ACC112 (cell line): Measurements from ENCODE around the gene GATB.
"Not testable (repeated sequence)": the region's sequence is repeated elsewhere in the genome, so short reads cannot be mapped to it uniquely, and the experiment has no call there.

ENCODE experiments used
- H2AFZ ChIP-seq: fragments of 200-600 bp; sonication (generic); one replicate; pipeline ENCODE4 v1.6.0; 2017; ENCODE audit warnings: antibody characterized with exemption, low read length; ENCODE audit not compliant: unreplicated experiment
- H3K27ac ChIP-seq: fragments of 200-600 bp; sonication (generic); 2 replicates; pipeline ENCODE4 v1.5.1; 2014; ENCODE audit warnings: low read depth, mild to moderate bottlenecking, antibody characterized with exemption, low read length, moderate library complexity
- H3K27me3 ChIP-seq: fragments of 200-600 bp; sonication (generic); 2 replicates; pipeline ENCODE4 v1.6.1; 2014; ENCODE audit warnings: mild to moderate bottlenecking, antibody characterized with exemption, low read length, moderate library complexity, mixed read lengths; ENCODE audit not compliant: insufficient read depth
- H3K36me3 ChIP-seq: fragments of 200-600 bp; sonication (generic); 2 replicates; pipeline ENCODE4 v1.6.1; 2016; ENCODE audit warnings: mild to moderate bottlenecking, antibody characterized with exemption, low read length, moderate library complexity, mixed read lengths; ENCODE audit not compliant: insufficient read depth
- H3K4me1 ChIP-seq: fragments of 200-600 bp; sonication (generic); one replicate; pipeline ENCODE4 v1.6.1; 2016; ENCODE audit warnings: low read length, mixed read lengths; ENCODE audit not compliant: insufficient read depth, unreplicated experiment, control insufficient read depth
- H3K4me3 ChIP-seq: fragments of 200-600 bp; sonication (generic); 2 replicates; pipeline ENCODE4 v1.5.1; 2014; ENCODE audit warnings: mild to moderate bottlenecking, low read depth, low read length
- H3K79me2 ChIP-seq: fragments of 200-600 bp; sonication (generic); one replicate; pipeline ENCODE4 v1.6.0; 2016; ENCODE audit warnings: low read length; ENCODE audit not compliant: control insufficient read depth, unreplicated experiment, insufficient read depth

GATB gene

DNA sequence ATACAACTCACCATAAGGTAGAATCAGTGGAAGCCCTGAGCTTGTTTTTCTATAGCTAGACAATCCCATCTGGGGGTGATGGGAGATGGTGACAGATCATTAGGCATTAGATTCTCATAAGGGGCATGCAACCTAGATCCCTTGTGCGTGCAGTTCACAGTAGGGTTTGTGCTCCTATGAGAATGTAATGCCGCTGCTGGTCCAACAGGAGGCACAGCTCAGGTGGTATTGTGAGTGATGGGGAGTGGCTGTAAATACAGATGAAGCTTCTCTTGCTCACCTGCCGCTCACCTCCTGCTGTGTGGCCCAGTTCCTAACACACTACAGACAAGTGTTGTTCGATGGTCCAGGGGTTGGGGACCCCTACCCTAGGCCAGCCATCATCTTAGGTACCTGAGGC, 5.9 kb upstream of the GATB start:
- Histone ChIP-seq H3K36me3 (no peaks in the 10 kb centered on the region), H3K79me2 (no peaks in the 10 kb centered on the region), H2AFZ (no peak overlapping the region), H3K4me3 (no peak overlapping the region), H3K27ac (no peak overlapping the region), H3K27me3 (peaks cover 69% of the 10 kb centered on the region), H3K4me1 (no peaks in the 10 kb centered on the region)

DNA sequence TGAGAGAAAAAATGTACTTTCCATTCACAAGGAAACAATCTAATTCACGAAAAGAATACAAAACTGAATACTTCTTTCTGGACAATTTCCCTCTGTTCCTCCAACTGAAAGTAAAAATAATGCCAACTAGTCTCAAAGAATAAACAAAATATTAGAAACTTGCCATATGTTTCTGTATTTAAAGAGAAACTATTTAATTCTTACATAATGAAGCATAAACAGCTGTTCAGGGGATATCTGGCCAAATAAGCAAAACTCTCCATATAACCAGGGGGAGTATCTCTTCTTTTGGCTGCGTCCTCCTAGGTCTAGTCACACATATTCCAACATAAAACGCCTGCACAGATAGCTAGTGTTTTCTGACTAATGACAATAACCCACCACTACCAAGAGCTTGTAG, 805 bp downstream of the GATB start:
- peaks cover 21% of the 10 kb centered on the region; the same call in 1 of the 2 replicates for H3K27me3 ChIP-seq

DNA sequence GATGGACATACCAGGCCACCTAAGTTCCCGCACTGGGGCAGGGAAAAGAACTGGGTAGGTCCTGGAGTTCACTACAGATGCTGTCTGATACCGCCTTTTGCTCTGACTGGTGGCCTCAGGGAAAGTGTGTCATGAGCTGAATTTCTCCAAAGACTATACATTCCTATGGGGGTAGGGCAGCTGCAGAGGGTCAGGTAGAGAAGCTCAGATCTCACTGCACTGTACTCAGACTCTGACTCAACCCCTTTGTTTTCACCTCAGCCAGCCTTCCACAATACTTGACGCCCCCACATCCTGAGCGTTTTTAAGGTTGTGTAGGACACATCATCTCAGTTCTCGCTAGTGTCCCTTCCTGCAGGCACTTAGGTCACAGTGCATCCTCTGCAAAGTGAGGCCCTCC, 7.8 kb downstream of the GATB start:
- H3K27me3 ChIP-seq = no peaks in the 10 kb centered on the region
- no peak overlapping the region for H2AFZ ChIP-seq
- H3K27ac ChIP-seq = no peak overlapping the region
- peaks cover 21% of the 10 kb centered on the region; the same call in 1 of the 2 replicates for H3K36me3 ChIP-seq
- H3K4me3 ChIP-seq = no peak overlapping the region
- H3K4me1 ChIP-seq = peaks cover 3% of the 10 kb centered on the region
- no peaks in the 10 kb centered on the region for H3K79me2 ChIP-seq

More for the DNA sequence above, 805 bp downstream of the GATB start:
- H3K4me3 ChIP-seq = peak overlapping the region; percentile 97
- peaks cover 7% of the 10 kb centered on the region for H3K79me2 ChIP-seq
- H3K4me1 ChIP-seq = peaks cover 4% of the 10 kb centered on the region
- peak overlapping the region; percentile 90 for H2AFZ ChIP-seq
- no peak overlapping the region for H3K27ac ChIP-seq
- peaks cover 15% of the 10 kb centered on the region; the same call in 1 of the 2 replicates for H3K36me3 ChIP-seq

DNA sequence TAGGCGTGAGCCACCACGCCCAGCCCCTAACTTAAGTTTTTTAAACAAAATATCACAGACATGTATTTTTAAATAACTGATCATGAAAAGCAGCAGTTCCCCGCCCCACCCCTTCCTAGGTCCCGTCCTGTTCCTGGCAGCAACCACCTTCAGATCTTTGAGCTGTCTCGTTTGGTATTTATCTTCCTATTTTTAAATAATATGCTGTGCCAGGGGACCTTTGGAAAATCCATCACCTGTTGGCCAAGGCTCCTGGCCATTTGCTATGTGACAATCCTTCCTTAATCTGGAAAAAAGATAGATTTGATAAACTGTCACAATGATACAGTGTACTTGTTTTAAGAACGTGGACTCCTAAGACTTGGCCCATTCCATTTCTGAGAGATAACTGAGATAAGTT, 10.7 kb downstream of the GATB start:
- Histone ChIP-seq H3K27me3 (no peaks in the 10 kb centered on the region), H3K79me2 (no peaks in the 10 kb centered on the region), H3K4me1 (peaks cover 15% of the 10 kb centered on the region)

DNA sequence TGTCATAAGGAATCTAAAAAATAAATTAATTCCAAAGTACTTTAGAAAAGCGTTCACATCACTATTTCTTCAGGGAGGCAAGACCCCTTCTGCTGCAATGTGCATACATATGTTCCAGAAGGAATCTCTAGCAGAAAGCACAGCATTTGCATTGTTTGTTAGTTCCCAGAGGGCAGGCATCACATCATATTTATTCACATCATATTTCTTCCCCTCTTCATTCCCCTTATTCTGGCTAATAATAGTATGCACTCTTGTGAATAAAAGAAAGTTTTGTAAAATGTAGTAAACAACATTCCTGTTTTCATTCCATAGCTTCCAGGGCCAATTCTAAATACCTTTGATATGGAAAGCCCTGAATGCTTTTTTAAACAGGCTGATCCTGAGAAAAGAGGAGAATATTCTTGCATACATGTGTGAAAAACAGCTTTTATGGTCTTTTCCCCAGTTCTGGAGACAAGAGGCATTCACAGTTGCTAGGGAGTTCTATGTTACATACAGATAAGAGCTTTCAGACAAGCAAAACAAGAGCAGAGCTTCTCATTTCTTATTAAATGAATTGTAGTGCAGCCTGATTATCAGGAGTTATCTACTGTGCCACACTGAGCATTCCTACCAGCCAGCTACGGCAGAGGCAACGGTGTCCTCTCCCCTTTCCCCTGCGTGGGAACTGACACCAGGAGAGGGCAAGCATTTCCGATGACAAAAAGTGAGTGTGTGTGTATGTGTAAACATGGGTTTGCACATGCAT, 15.2 kb downstream of the GATB start:
- no peak overlapping the region for H2AFZ ChIP-seq
- no peak overlapping the region for H3K4me3 ChIP-seq
- peak overlapping the region; percentile 81 for H3K27ac ChIP-seq
- H3K36me3 ChIP-seq = no peaks in the 10 kb centered on the region
- H3K79me2 ChIP-seq = peaks cover 4% of the 10 kb centered on the region
- no peaks in the 10 kb centered on the region for H3K27me3 ChIP-seq
- peaks cover 28% of the 10 kb centered on the region for H3K4me1 ChIP-seq

More for the DNA sequence above, 10.7 kb downstream of the GATB start:
- Histone ChIP-seq H3K27ac (no peak overlapping the region), H2AFZ (no peak overlapping the region), H3K36me3 (peaks cover 12% of the 10 kb centered on the region; the same call in 1 of the 2 replicates), H3K4me3 (no peak overlapping the region)

DNA sequence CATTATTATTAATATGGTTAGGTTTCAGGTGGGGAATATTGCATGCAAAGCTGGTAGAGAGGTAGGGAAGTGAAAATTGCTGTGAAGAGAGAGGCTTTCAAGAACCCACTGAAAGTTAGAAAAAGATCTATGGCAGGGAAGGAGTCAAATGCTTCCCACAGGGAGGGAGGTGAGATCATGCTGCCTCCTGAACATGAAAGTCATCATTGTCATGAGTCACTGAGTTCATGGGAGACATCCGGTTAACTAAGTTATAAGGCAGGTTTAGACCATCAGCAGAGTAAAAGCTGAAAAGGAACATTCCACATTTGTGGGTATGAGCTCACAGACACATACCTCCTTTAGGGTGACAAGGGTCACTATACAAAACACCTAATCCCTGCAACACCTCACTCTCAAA, 16.2 kb downstream of the GATB start:
- H3K4me3 ChIP-seq = peak overlapping the region; percentile 22; the same call in 1 of the 2 replicates
- peak overlapping the region; percentile 15 for H2AFZ ChIP-seq
- peaks cover 28% of the 10 kb centered on the region for H3K4me1 ChIP-seq
- H3K27me3 ChIP-seq = no peaks in the 10 kb centered on the region
- H3K36me3 ChIP-seq = no peaks in the 10 kb centered on the region
- H3K79me2 ChIP-seq = peaks cover 4% of the 10 kb centered on the region
- peak overlapping the region; percentile 81 for H3K27ac ChIP-seq

DNA sequence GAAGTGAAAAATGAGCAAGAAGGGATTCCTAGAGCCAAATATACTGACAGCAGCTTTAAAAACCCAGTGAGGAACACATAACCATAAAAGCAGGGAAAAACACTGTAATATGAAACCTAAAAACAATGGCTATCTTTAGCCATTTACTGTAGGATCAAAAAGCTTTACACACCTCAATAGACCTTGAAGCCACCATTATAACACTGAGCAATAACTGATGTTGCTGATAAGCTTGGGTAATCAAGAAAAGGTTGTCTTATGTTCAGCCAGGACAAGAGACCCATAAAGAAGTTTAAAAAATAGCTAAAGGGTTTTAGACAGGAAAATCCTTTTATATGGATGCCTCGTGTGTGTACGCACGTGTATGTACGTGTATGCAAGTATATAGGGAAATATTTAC, 16.9 kb downstream of the GATB start:
- Histone ChIP-seq H3K27me3 (no peaks in the 10 kb centered on the region), H2AFZ (no peak overlapping the region), H3K4me1 (peaks cover 28% of the 10 kb centered on the region), H3K79me2 (peaks cover 4% of the 10 kb centered on the region), H3K36me3 (peaks cover 5% of the 10 kb centered on the region), H3K27ac (peak overlapping the region; percentile 81), H3K4me3 (no peak overlapping the region)

DNA sequence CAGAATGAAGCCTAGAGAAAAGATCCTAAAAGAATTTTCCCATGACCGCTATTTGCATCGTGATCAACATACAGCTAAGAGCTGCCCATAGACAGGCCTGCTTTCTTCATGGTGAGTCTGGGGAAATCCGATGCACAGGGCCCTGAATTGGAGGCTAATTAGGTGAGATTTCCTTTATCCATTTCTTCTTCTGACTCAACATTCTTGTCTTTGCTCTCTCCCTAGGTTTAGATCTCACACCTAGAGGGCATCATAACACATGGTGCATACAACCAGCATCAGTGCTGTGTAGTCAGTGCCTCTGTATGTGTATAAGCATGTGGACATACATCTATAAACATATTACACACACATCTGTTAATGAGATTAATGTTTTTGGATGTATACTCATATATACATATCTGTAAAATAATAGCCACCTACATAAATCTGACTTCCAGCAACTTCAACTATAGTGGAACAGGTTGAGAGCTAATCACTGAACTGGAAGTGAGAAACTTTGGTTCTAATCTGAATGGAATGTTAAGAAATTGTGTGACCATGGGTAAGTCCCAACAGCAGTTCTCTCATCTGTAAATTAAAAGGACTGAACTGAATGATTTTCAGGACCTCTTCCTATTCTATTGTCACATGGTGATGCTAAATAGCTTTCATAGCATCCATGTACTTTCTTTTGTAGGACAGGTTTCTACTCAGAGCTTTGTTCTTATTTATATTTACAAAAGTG, 17.5 kb downstream of the GATB start:
- H3K27ac ChIP-seq = peak overlapping the region; percentile 81; the same call in 1 of the 2 replicates
- no peak overlapping the region for H2AFZ ChIP-seq
- peaks cover 28% of the 10 kb centered on the region for H3K4me1 ChIP-seq
- peaks cover 10% of the 10 kb centered on the region for H3K36me3 ChIP-seq
- H3K79me2 ChIP-seq = peaks cover 4% of the 10 kb centered on the region
- H3K4me3 ChIP-seq = no peak overlapping the region
- H3K27me3 ChIP-seq = no peaks in the 10 kb centered on the region

DNA sequence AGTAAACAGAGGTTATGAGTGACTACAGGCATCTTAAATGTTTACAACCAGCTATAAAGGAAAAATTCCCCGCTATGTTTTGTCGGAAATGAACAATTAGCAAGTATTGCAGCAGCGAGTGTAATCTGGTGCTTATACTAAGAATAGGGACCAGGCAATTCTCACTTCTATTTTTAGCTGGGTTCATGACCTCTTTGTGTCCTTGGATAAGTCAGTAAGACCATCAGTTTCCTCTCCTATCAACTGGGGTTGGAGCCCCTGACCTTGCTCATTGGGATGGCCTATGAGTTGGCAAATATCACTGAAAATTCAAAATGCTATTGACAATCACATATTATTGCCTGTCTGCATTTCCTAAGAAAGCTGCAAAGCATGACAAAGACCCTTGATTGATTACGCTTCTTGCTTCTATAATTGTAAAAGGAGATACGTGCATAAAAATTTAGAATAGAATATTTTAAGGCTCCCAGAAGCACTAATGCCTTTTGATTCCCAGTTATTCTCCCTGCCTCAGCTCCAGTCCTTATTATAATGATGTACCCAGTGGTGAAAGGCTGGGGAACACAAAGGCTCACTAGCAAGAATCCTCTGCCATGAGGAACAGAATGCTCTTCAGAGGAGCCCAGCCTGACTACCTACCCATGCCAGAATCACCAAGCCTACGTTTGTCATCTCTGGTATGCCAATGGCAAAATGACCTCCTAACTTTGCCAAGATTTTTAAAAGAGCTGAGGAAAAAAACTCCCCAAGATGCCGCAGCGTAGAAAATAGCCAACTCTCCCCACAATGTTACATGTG, 21.9 kb downstream of the GATB start:
- H3K27me3 ChIP-seq = no peaks in the 10 kb centered on the region

DNA sequence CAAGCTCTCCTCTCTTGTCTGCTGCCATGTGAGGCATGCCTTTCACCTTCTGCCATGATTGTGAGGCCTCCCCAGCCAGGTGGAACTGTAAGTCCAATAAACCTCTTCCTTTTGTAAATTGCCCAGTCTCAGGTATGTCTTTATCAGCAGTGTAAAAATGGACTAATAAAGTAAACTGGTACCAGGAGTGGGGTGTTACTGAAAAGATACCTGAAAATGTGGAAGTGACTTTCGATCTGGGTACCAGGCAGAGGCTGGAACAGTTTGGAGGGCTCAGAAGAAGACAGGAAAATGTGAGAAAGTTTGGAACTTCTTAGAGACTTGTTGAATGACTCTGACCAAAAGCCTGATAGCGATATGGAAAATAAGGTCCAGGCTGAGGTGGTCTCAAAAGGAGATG, 24.0 kb downstream of the GATB start:
- not testable (repeated sequence) for H3K4me3 ChIP-seq, H3K4me1 ChIP-seq, H3K27ac ChIP-seq, H3K79me2 ChIP-seq, H3K27me3 ChIP-seq, H2AFZ ChIP-seq
- peaks cover 25% of the 10 kb centered on the region for H3K36me3 ChIP-seq

More for the DNA sequence above, 21.9 kb downstream of the GATB start:
- Histone ChIP-seq H3K27ac (no peak overlapping the region), H2AFZ (no peak overlapping the region), H3K4me1 (peaks cover 5% of the 10 kb centered on the region), H3K36me3 (peaks cover 25% of the 10 kb centered on the region), H3K79me2 (peaks cover 4% of the 10 kb centered on the region), H3K4me3 (no peak overlapping the region)
